Urinary bladder (tissue), 4 donors: ENCODE measurements around the gene FRS2. TPM values are rescaled to one million over a fixed set of nuclear protein-coding genes. Genes with fewer than 3 reads are reported as not detected.

ENCODE experiments used
- DNase-seq: peaks from one replicate; pipeline ENCODE4 v3.0.0-alpha.2; 2015; ENCODE audit errors: extremely low spot score
- H3K27ac ChIP-seq: one replicate; pipeline ENCODE4 v1.5.1; 2013; ENCODE audit warnings: low read depth, mild to moderate bottlenecking, moderate library complexity
- H3K36me3 ChIP-seq: one replicate; pipeline ENCODE4 v1.6.1; 2013; ENCODE audit warnings: mild to moderate bottlenecking, moderate library complexity; ENCODE audit not compliant: insufficient read depth
- H3K4me1 ChIP-seq: one replicate; pipeline ENCODE4 v1.6.1; 2013; ENCODE audit warnings: mild to moderate bottlenecking, moderate library complexity; ENCODE audit not compliant: insufficient read depth
- H3K4me3 ChIP-seq: one replicate; pipeline ENCODE4 v1.5.1; 2013; ENCODE audit warnings: low read depth, low read length
- WGBS: extraction: QIAGEN DNeasy Blood & Tissue Kit; methylation state at CpG from one replicate; pipeline ENCODE4 v1.1.7; 2013; 5-methylcytosine and 5-hydroxymethylcytosine counted together
- polyA plus RNA-seq: library from polyadenylated mRNA; stranded (reverse); fragments of 200-250 nt; gene quantifications from one replicate; pipeline ENCODE4 v1.2.3, GENCODE V29; 2013
- total RNA-seq: library from RNA; depleted of rRNA; stranded (reverse); fragments of >200 nt; gene quantifications from one replicate; pipeline ENCODE4 v1.2.3, GENCODE V29; 2014
- donor health status: healthy with polysubstance abuse.
- donor health status: healthy.

The FRS2 gene
- total and polyA plus RNA-seq, 2 donors = 18.3 to 95.2 TPM

DNA sequence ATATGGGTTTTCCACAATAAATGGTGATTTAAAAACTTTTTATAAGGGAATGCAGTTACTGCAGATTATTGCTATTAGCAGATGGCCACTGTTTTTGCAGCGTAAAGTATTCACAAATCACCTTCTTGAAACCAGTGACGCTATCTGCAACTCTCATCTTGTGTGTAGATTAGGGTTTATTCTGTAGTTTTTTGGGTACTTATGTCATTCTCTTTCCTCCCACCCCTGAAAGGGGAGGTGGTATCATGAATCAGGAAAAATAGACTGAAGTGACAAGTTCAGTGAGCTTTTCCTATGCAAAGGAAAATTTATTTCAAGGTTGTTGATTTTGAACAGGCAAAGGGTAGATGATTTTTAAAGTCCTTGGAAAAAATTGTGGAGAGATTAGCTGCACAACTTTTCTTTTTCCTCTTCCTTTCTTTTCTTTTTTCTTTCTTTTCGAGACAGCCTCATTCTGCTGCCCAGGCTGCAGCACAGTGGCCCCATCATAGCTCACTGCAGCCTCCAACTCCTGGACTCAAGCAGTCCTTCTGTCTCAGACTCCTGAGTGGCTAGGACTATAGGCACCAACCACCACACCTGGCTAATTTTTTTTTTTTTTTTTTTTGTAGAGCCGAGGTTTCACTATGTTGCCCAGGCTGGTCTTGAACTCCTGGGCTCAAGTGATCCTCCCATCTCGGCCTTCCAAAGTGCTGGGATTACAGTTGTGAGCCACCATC lies 1.6 kb downstream of the FRS2 start:
- H3K4me1 ChIP-seq = no peaks in the 10 kb centered on the region

DNA sequence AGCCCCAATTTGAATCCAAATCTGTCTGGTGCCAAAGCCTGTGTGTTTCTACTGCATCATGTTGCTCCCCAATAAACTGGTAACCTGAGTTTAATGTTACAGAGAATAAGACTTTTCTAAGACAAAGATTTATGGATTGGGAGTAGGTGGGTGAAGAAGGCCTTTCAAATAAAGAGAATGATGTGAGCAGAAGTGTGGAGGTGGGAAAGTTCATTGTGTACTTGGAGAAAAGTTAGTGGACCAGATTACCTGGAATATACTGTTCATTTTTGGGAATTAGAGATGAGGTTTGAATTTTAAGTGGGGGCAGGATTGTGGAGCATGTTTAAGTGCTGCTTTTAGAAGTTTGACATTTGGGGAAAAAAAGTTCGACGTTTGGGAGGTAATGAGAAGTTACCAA lies 3.1 kb downstream of the FRS2 start:
- H3K27ac ChIP-seq = no peak overlapping the region
- WGBS = 73% methylated on average over 2 of the region's 2 CpGs
- H3K4me3 ChIP-seq = no peak overlapping the region
- no peaks in the 10 kb centered on the region for H3K4me1 ChIP-seq
- DNase-seq = no peak
- H3K36me3 ChIP-seq = no peaks in the 10 kb centered on the region

More for the DNA sequence above, 1.6 kb downstream of the FRS2 start:
- Histone ChIP-seq H3K36me3 (no peaks in the 10 kb centered on the region), H3K4me3 (peak overlapping the region; percentile 99), H3K27ac (no peak overlapping the region)
- DNase-seq = no peak
- 59% methylated on average over 5 of the region's 5 CpGs for WGBS

DNA sequence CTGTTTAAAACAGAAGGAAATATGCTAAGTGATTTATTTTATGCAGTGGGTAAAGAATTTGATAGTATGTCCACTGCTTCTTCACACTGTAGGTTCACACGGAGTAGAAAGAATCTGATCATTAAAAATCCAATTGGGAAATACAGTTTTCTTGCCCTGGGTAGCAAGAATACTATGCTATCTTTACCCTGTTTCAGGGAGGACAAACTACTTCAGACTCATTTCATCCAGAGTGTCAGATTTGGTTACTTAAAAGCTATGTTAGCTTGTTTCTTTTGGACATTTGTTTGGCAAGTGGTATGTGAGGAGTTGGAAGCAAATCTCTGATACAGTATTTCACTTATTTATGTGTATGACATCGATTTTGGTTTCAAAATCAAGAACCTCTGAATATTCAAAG lies 4.3 kb downstream of the FRS2 start:
- 30% methylated on average over 2 of the region's 2 CpGs for WGBS
- Histone ChIP-seq H3K4me1 (no peaks in the 10 kb centered on the region), H3K36me3 (no peaks in the 10 kb centered on the region), H3K27ac (peak overlapping the region; percentile 38), H3K4me3 (no peak overlapping the region)
- DNase-seq = no peak

DNA sequence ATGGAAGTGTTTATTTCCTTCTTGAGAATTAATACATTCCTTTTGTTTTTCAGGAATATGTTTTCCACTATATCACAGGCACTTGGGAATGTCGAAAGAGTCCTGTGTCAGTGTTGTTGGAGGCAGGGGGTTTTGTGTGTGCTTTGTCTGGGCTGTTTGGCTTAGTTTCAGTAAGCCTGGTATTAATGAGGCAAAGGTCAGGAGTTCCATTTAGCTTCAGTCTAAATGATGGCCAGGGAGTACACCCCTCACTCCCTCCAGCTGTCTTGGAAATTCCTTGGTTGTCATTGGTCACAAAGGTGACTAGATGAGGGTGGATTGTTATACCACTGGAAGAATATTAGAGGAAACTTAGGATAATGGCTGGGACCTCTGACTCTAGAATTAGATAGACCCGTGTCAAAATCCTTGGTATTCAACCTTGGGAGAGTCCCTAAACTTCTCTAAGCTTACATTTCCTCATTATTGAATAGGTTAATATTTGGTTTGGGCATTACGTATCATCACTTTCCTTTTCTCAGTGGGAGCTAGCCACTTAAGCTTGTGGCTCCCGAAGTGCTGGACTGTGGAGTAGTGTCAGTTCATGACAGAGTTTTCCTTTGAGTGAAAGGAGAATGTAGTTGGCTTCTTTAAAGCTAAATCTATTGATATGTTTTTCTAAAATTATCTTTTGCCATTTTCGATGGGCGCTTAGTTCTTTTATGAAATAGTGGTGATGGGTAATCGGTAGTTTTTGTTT lies 5.2 kb downstream of the FRS2 start:
- H3K4me3 ChIP-seq = no peak overlapping the region
- H3K4me1 ChIP-seq = no peaks in the 10 kb centered on the region
- WGBS = 51% methylated on average over 7 of the region's 7 CpGs
- no peak for DNase-seq
- no peaks in the 10 kb centered on the region for H3K36me3 ChIP-seq
- peak overlapping the region; percentile 48 for H3K27ac ChIP-seq

DNA sequence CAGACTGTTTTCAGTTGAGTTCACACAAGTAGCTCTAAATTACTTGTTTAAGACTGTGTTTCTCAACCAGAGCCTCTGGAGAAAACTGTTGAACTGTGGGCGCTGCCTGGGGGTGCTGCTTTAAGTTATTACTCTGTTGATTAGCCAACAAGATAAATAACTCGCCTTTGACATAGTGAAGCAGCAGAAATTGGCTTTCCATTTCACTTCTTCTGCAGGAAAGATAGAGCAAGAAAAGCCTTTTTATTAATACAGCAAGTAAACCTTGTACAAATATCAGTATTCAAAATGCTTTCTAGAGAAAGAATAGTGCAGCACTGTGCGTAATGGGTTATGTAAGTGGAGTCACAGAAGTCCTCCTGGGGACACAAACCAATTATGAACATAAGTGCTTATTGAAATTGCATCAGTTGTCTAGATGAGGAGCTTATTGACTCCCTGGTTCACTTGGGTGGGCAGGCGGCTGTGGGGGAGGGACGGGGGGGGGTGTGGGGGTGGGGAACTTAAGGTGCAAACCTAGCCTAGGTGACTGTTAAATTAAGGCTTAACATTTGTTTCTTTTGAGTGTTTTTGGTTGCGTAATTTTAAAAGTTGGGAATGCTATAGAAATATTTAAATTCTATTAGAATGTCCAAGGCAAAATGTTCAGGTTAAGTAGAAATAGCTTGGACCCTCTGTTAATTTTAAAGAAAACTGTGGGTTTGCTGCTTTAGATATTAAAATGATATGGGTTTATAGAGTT lies 6.3 kb downstream of the FRS2 start:
- no peak overlapping the region for H3K27ac ChIP-seq
- no peaks in the 10 kb centered on the region for H3K36me3 ChIP-seq
- WGBS = 53% methylated on average over 6 of the region's 6 CpGs
- no peaks in the 10 kb centered on the region for H3K4me1 ChIP-seq
- DNase-seq = no peak
- no peak overlapping the region for H3K4me3 ChIP-seq

DNA sequence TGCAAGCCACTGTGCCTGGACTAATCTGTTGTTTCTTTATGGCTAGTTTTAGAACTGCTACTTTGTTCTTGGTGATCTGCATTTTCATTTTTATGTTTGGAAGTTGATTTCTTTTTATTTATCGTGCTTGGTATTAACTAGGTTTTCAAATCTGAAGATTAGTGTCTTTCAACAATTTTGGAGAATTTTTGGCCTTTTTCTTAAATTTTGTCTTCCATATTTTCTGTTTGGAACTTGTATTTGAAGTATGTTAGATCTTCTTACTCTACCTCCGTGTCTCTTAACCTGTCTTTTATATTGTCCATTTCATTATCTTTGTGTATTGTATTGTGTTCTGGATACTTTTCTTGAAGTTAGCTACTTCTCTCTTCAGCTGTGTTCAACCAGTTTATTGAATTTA lies 9.5 kb downstream of the FRS2 start:
- WGBS = 98% methylated on average over 2 of the region's 2 CpGs
- Histone ChIP-seq H3K27ac (no peak overlapping the region), H3K4me1 (no peaks in the 10 kb centered on the region), H3K4me3 (no peak overlapping the region), H3K36me3 (no peaks in the 10 kb centered on the region)
- no peak for DNase-seq

DNA sequence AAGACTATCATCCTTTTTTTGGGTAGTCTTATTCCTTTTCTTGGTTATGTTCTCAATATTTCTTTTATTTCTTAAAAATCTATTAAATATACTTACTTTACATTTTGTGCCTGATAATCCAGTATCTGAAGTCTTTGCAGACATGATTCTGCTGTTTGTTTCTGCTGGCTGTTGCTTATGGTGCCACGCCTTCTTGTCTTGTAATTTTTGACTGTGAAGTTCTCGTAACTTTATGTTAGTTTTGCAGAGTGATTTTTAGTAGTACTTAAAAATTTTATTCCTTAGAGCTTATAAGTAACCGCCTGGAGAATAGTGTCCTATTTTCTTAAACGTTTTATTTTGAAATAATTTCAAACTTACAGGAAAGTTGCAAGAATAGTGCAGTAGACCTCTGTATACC lies 10.5 kb downstream of the FRS2 start:
- no peaks in the 10 kb centered on the region for H3K4me1 ChIP-seq
- no peaks in the 10 kb centered on the region for H3K36me3 ChIP-seq
- no peak overlapping the region for H3K4me3 ChIP-seq
- DNase-seq = no peak
- H3K27ac ChIP-seq = no peak overlapping the region
- 94% methylated on average over 4 of the region's 4 CpGs for WGBS

DNA sequence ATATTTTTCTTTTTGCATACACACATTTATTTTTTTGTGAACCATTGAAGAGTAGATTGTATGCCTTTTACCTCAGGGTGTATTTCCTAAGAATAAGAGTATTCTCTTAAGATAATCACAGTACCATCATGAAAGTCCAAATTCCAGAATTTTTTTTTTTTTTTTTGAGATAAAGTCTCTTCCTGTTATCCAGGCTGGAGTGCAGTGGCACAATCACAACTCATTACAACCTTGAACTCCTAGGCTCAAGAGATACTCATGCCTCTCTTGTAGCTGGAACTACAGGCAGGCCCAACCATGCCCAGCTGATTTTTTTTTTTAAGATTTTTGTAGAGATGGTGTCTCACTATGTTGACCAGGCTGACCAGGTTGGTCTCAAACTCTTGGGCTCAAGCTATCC lies 10.9 kb downstream of the FRS2 start:
- Histone ChIP-seq H3K27ac (no peak overlapping the region), H3K4me1 (no peaks in the 10 kb centered on the region), H3K4me3 (no peak overlapping the region), H3K36me3 (no peaks in the 10 kb centered on the region)
- no peak for DNase-seq

DNA sequence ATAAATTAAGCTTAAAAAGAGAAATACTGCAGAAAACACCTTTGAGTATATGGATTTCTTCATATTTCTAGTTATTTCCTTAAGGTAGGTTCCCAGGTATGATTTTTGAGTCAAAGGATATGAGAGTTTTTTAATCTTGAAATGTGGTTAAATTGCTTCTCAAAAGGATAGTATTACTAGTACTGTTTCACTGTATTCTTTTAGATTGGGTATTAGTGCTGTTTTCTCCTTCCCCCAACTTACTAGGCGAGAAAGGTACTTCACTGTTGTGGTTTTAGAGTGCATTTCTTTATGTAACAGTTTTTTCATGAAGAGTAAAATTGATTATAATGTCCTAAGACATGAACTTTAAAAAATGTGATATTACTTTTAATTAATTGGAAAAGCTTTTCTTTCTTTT lies 13.5 kb downstream of the FRS2 start:
- no peaks in the 10 kb centered on the region for H3K36me3 ChIP-seq
- H3K4me3 ChIP-seq = no peak overlapping the region
- WGBS = 96% methylated on average over 1 of the region's 1 CpG
- H3K4me1 ChIP-seq = no peaks in the 10 kb centered on the region
- DNase-seq = no peak
- no peak overlapping the region for H3K27ac ChIP-seq

DNA sequence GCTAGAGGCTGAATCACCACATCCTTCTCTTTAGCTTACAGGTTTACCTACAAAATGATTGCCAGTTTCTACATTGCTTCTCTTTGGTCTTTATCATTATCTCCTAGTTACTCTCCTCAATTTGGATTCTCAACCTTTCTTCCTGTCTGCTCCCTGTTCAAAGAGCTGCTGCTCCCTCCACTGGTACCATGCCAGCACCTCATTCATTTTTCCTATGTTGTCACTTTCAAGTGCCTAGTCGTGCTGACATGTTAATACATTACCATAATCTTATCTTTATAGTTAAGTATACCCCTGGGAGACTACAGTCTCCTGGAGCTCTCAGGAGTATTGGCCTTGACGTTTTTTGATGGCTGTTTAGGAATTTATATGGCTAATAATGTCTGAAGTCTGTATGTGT lies 14.2 kb downstream of the FRS2 start:
- no peaks in the 10 kb centered on the region for H3K4me1 ChIP-seq
- 24% methylated on average over 2 of the region's 2 CpGs for WGBS
- no peak overlapping the region for H3K27ac ChIP-seq
- DNase-seq = no peak
- H3K4me3 ChIP-seq = no peak overlapping the region
- H3K36me3 ChIP-seq = no peaks in the 10 kb centered on the region

DNA sequence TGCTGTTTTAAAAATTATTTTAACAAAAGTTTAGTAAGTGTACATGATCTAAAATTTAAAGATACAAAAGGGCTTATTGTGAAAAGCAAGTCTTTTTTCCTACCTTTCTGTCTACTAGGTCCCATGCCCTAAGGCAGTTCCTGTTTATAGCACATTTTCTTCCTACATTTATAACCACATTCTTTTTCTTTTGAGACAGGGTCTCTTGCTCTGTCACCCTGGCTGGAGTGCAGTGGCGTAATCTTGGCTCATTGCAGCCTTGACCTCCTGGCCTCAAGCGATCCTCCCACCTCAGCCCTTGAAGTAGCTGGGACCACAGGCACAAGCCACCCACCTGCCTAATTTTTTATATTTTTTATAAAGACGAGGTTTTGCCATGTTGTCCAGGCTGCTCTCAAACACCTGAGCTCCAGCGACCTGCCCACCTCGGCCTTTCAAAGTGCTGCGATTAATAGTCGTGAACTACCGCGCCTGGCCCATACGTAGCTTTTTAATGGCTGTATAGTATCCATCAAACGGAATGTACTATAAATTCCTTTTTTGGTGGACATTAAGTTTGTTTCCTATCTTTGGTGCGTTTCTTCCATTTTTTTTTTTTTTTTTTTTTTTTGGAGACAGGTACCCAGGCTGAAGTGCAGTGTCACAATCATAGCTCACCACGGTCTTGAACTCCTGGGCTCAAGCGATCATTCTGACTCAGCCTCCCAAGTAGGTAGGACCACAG lies 20.9 kb downstream of the FRS2 start:
- 93% methylated on average over 14 of the region's 14 CpGs for WGBS
- Histone ChIP-seq H3K4me1 (no peaks in the 10 kb centered on the region), H3K36me3 (no peaks in the 10 kb centered on the region), H3K4me3 (no peak overlapping the region), H3K27ac (no peak overlapping the region)
- DNase-seq = no peak

DNA sequence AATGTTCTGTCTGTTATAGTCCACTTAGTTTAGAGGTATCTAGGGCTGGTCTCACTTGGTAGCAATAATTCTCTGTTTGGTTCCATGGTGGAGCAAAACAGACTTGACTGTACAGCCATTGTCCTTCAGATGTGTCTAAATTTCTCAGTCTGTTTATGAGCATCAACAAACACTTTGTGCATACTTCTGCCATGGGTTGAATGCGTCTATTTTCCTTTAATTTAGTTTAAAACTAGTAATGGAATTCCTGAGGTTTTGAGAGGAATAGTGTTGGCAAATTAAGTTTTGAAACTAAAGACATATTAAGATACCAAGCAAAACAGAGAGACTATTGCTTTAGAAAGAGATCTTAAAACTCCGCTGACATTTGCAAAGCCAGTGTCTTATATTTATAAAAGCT lies 22.6 kb downstream of the FRS2 start:
- Histone ChIP-seq H3K4me3 (no peak overlapping the region), H3K4me1 (no peaks in the 10 kb centered on the region), H3K36me3 (no peaks in the 10 kb centered on the region), H3K27ac (no peak overlapping the region)
- DNase-seq = no peak
- 78% methylated on average over 2 of the region's 2 CpGs for WGBS

DNA sequence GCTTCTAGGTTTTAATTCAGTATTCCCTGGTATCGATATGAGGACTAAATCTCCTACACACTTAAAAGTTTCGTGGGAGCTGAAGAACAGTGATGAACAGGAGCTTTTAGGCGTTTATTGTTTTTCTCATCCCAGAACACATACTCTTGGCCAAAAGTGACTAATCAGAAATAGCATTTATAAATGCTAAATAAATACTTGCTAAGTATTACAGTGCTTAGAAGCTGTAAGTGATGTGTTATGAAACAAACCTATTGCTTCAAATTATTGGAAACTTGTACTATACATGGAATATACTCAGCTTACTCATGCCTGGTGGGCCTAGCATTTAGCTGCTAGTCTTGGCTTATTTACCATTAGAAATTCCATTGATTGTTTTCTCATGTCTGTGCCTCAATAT lies 24.9 kb downstream of the FRS2 start:
- 67% methylated on average over 3 of the region's 3 CpGs for WGBS
- Histone ChIP-seq H3K4me3 (no peak overlapping the region), H3K4me1 (peaks cover 2% of the 10 kb centered on the region)

More for the DNA sequence above, 24.9 kb downstream of the FRS2 start:
- Histone ChIP-seq H3K27ac (no peak overlapping the region), H3K36me3 (no peaks in the 10 kb centered on the region)
- no peak for DNase-seq
